ENCODE measurements around the gene MAP6D1. TPM values are rescaled to one million over a fixed set of nuclear protein-coding genes. Genes with fewer than 3 reads are reported as not detected.

Gene MAP6D1
- total RNA-seq, 1 experiment from 2014 or later, result 7.1 TPM

DNA sequence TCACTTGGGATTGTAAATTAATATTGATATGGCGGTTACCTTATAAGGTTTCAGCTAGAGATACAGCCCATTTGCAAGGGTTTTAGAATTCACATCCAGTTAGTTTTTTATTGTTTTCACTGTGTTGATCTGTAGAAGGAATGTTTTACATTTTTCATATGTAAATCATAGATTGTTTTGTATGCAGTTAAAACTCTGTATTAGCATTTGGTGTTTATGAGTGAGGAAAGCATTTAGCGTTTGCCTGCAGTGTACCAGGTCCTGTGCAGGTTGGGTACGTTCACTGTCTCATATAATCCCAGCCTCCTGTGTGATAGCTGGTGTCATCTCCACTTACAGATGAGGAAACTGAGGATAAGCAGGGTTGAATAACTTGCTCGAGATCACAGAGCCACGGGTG lies 23.8 kb downstream of the MAP6D1 start:
- no peak overlapping the region for H3K4me2 ChIP-seq (ENCODE audit: insufficient read depth, insufficient read length, low read length)
- no peak overlapping the region for H3K23ac ChIP-seq (ENCODE audit: insufficient read length, low read depth, low read length)
- H4K5ac ChIP-seq (ENCODE audit: insufficient read length, low read depth, low read length), result no peak overlapping the region
- H4K20me1 ChIP-seq (ENCODE audit: control insufficient read depth, insufficient read depth, insufficient read length), result no peaks in the 10 kb centered on the region
- no peaks in the 10 kb centered on the region for H3K9me3 ChIP-seq (ENCODE audit: control insufficient read depth, low read depth, low read length)
- H2BK15ac ChIP-seq (ENCODE audit: low read depth, low read length), result no peak overlapping the region
- no peak overlapping the region for H4K8ac ChIP-seq (replicated peaks; ENCODE audit: insufficient read length, low read depth, low read length)
- no peak overlapping the region for H2AK5ac ChIP-seq (ENCODE audit: insufficient read length, low read length)
- Mint-ChIP-seq H3K4me1 (no peaks in the 10 kb centered on the region), H3K9me3 (no peaks in the 10 kb centered on the region), H3K27me3 (ENCODE audit: low read depth) (no peaks in the 10 kb centered on the region; the same call in 1 of the 2 replicates), H3K4me3 (no peak overlapping the region), H3K27ac (no peak overlapping the region), H3K36me3 (ENCODE audit: insufficient read depth in 1 of 3, low read depth in 3 of 3) (peaks cover 36 to 88% (median 78%) of the 10 kb centered on the region in 3 experiments)
- H3K56ac ChIP-seq (ENCODE audit: insufficient read length, low read depth, low read length), result no peak overlapping the region
- no peaks in the 10 kb centered on the region for H3K23me2 ChIP-seq (ENCODE audit: insufficient read length, low read depth, low read length, poor library complexity, severe bottlenecking)
- no peaks in the 10 kb centered on the region for H3K79me1 ChIP-seq (ENCODE audit: insufficient read depth, low read depth, low read length, poor library complexity, severe bottlenecking)
- TF ChIP-seq, protein P1, sequence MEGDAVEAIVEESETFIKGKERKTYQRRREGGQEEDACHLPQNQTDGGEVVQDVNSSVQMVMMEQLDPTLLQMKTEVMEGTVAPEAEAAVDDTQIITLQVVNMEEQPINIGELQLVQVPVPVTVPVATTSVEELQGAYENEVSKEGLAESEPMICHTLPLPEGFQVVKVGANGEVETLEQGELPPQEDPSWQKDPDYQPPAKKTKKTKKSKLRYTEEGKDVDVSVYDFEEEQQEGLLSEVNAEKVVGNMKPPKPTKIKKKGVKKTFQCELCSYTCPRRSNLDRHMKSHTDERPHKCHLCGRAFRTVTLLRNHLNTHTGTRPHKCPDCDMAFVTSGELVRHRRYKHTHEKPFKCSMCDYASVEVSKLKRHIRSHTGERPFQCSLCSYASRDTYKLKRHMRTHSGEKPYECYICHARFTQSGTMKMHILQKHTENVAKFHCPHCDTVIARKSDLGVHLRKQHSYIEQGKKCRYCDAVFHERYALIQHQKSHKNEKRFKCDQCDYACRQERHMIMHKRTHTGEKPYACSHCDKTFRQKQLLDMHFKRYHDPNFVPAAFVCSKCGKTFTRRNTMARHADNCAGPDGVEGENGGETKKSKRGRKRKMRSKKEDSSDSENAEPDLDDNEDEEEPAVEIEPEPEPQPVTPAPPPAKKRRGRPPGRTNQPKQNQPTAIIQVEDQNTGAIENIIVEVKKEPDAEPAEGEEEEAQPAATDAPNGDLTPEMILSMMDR (conservative IDR thresholded peaks at IDR 0.05), result no peak
- no peak overlapping the region for H3K27ac ChIP-seq (ENCODE audit: insufficient read length, low read depth, low read length)
- H3K14ac ChIP-seq (ENCODE audit: insufficient read depth, low read length), result no peak overlapping the region
- H3K79me2 ChIP-seq (ENCODE audit: insufficient read depth, low read length), result no peaks in the 10 kb centered on the region
- no peak overlapping the region for H3K9ac ChIP-seq (ENCODE audit: extremely low read depth, insufficient read length, low read length)
- no peaks in the 10 kb centered on the region for H3K27me3 ChIP-seq (ENCODE audit: insufficient read depth, low read length)
- no peak overlapping the region for H3T11ph ChIP-seq (ENCODE audit: low read length)
- H3K4ac ChIP-seq (ENCODE audit: low read depth, low read length), result no peak overlapping the region
- no peak overlapping the region for H2BK20ac ChIP-seq (ENCODE audit: low read depth, low read length, poor library complexity, severe bottlenecking)
- no peak overlapping the region for H2BK5ac ChIP-seq (ENCODE audit: insufficient read length, low read length)
- H2AFZ ChIP-seq (ENCODE audit: low read length), result no peak overlapping the region
- no peak overlapping the region for H3K18ac ChIP-seq (ENCODE audit: insufficient read length, low read depth, low read length)
- no peak overlapping the region for H4K91ac ChIP-seq (ENCODE audit: insufficient read length, low read depth, low read length)
- DNase-seq, result no peak
- H2BK12ac ChIP-seq (ENCODE audit: insufficient read length, low read depth, low read length), result no peak overlapping the region
- no CpG with 5 or more reads among the region's 5 CpGs for WGBS (ENCODE audit: extremely low coverage, insufficient read length, low lambda C conversion rate)
- no peaks in the 10 kb centered on the region for H3K4me1 ChIP-seq (ENCODE audit: insufficient read depth, low read length)
- H2BK120ac ChIP-seq (ENCODE audit: low read depth, low read length, poor library complexity, severe bottlenecking), result no peak overlapping the region

All from H9 (cell line).